Neural cell (in vitro differentiated cells): ENCODE results near the gene TMEM128. TPM values are rescaled to one million over a fixed set of nuclear protein-coding genes. Genes with fewer than 3 reads are reported as not detected.

Source experiments
- H2AFZ ChIP-seq: fragments of 200-600, 300-800 bp; sonication (generic), shearing (Covaris generic); 2 replicates; pipeline ENCODE4 v1.6.0; 2014; ENCODE audit warnings: low read depth, mild to moderate bottlenecking, antibody characterized with exemption, low read length, moderate library complexity
- H3F3A ChIP-seq: fragments of 200-600 bp; shearing (Covaris generic); 2 replicates; pipeline ENCODE4 v1.6.1; 2016; ENCODE audit warnings: mild to moderate bottlenecking, moderate library complexity, mixed read lengths, antibody characterized with exemption, low read length; ENCODE audit not compliant: insufficient read depth, poor library complexity, severe bottlenecking
- H3K27ac ChIP-seq: fragments of 200-600, 300-800 bp; sonication (generic), shearing (Covaris generic); 2 replicates; pipeline ENCODE4 v1.5.1; 2014; ENCODE audit warnings: mild to moderate bottlenecking, low read length, moderate library complexity
- H3K27me3 ChIP-seq: fragments of 300-800, 200-600 bp; sonication (generic), shearing (Covaris generic); 2 replicates; pipeline ENCODE4 v1.6.0; 2014; ENCODE audit warnings: mild to moderate bottlenecking, low read depth, low read length, moderate library complexity; ENCODE audit not compliant: insufficient read depth
- H3K36me3 ChIP-seq: fragments of 300-800, 200-600 bp; sonication (generic), shearing (Covaris generic); 2 replicates; pipeline ENCODE4 v1.5.1; 2014; ENCODE audit warnings: mild to moderate bottlenecking, antibody characterized with exemption, low read length, moderate library complexity; ENCODE audit not compliant: insufficient read depth
- H3K4me2 ChIP-seq: fragments of 300-800, 200-600 bp; sonication (generic), shearing (Covaris generic); 2 replicates; pipeline ENCODE4 v1.6.0; 2014; ENCODE audit warnings: mild to moderate bottlenecking, low read length
- H3K4me3 ChIP-seq: fragments of 300-800, 200-600 bp; sonication (generic), shearing (Covaris generic); 2 replicates; pipeline ENCODE4 v1.5.1; 2014; ENCODE audit warnings: mild to moderate bottlenecking, low read length, moderate library complexity
- H3K79me2 ChIP-seq: fragments of 200-600 bp; shearing (Covaris generic); replicated peaks from 2 replicates; pipeline ENCODE4 v1.6.0; 2014; ENCODE audit warnings: mild to moderate bottlenecking, low read length, moderate library complexity; ENCODE audit not compliant: insufficient read depth
- H3K9ac ChIP-seq: fragments of 300-800, 200-600 bp; sonication (generic), shearing (Covaris generic); 2 replicates; pipeline ENCODE4 v1.6.1; 2016; ENCODE audit warnings: mild to moderate bottlenecking, low read length, mixed read lengths
- H3K9me2 ChIP-seq: fragments of 200-600 bp; shearing (Covaris generic); 2 replicates; pipeline ENCODE4 v1.6.1; 2016; ENCODE audit warnings: mild to moderate bottlenecking, low read length, mixed read lengths; ENCODE audit not compliant: insufficient read depth
- H3K9me3 ChIP-seq: fragments of 200-600, 300-800 bp; sonication (generic), shearing (Covaris generic); 2 replicates; pipeline ENCODE4 v1.6.1; 2016; ENCODE audit warnings: mild to moderate bottlenecking, mixed run types, low read length, moderate library complexity, mixed read lengths
- H4K20me1 ChIP-seq: fragments of 200-600 bp; shearing (Covaris generic); 2 replicates; pipeline ENCODE4 v1.6.1; 2016; ENCODE audit warnings: mild to moderate bottlenecking, mixed run types; ENCODE audit not compliant: insufficient read depth
- CTCF ChIP-seq: fragments of 450-650 bp; IDR thresholded peaks from 2 replicates; pipeline ENCODE4 v1.5.1; 2014; ENCODE audit warnings: antibody characterized with exemption, mild to moderate bottlenecking, moderate library complexity; ENCODE audit not compliant: poor library complexity, severe bottlenecking
- EP300 ChIP-seq: fragments of 450-650 bp; conservative IDR thresholded peaks from 2 replicates; pipeline ENCODE4 v1.6.1; 2014; ENCODE audit warnings: antibody characterized with exemption, mild to moderate bottlenecking, moderate library complexity; ENCODE audit not compliant: poor library complexity, severe bottlenecking
- EZH2 ChIP-seq: fragments of 200-600, 300-800 bp; shearing (Covaris generic), sonication (generic); IDR thresholded peaks from 2 replicates; pipeline ENCODE4 v1.6.1; 2014; ENCODE audit warnings: antibody characterized with exemption, low read length, borderline replicate concordance, mild to moderate bottlenecking; ENCODE audit not compliant: insufficient read depth, poor library complexity, severe bottlenecking
- MXI1 ChIP-seq: fragments of 450-650 bp; conservative IDR thresholded peaks from 2 replicates; pipeline ENCODE4 v1.6.1; 2014; ENCODE audit warnings: antibody characterized with exemption, mild to moderate bottlenecking; ENCODE audit not compliant: poor library complexity, severe bottlenecking
- POLR2AphosphoS5 ChIP-seq: IDR thresholded peaks from 2 replicates; pipeline ENCODE4 v1.6.1; 2012
- RAD21 ChIP-seq: fragments of 450-650 bp; conservative IDR thresholded peaks from 2 replicates; pipeline ENCODE4 v1.6.1; 2014; ENCODE audit warnings: antibody characterized with exemption, mild to moderate bottlenecking, moderate library complexity
- REST ChIP-seq: IDR thresholded peaks from 2 replicates; pipeline ENCODE4 v1.6.1; 2012; ENCODE audit warnings: borderline replicate concordance
- SMC3 ChIP-seq: fragments of 450-650 bp; conservative IDR thresholded peaks from 2 replicates; pipeline ENCODE4 v1.6.1; 2014; ENCODE audit warnings: antibody characterized with exemption, mild to moderate bottlenecking, moderate library complexity; ENCODE audit not compliant: poor library complexity
- TAF1 ChIP-seq: IDR thresholded peaks from 2 replicates; pipeline ENCODE4 v1.6.1; 2012; ENCODE audit warnings: low read depth
- polyA plus RNA-seq: library from polyadenylated mRNA; depleted of rRNA; stranded (reverse); fragments of >200 nt; gene quantifications from 2 replicates; pipeline ENCODE4 v1.2.3, GENCODE V29; 2014

The TMEM128 gene
- polyA plus RNA-seq, 1 donor from 2014 or later: 93.6 TPM

- H3K4me3 ChIP-seq: no peak overlapping the region
- H3K27me3 ChIP-seq: no peaks in the 10 kb centered on the region
- no peaks in the 10 kb centered on the region for H3K9me3 ChIP-seq
- no peaks in the 10 kb centered on the region for H3K9me2 ChIP-seq
- no peaks in the 10 kb centered on the region for H3K36me3 ChIP-seq
- no peak overlapping the region for H2AFZ ChIP-seq
- no peak overlapping the region for H3K9ac ChIP-seq
- H3K27ac ChIP-seq: no peak overlapping the region
- H3F3A ChIP-seq: no peaks in the 10 kb centered on the region
- no peak for TF ChIP-seq EZH2
- TF ChIP-seq POLR2AphosphoS5: no peak
- no peak for TF ChIP-seq EP300
- TF ChIP-seq REST: no peak
- TF ChIP-seq TAF1: no peak
- no peak for TF ChIP-seq SMC3
- no peak for TF ChIP-seq RAD21
- no peak for TF ChIP-seq CTCF
- no peak for TF ChIP-seq MXI1
- H3K79me2 ChIP-seq: peaks cover 12% of the 10 kb centered on the region
- H4K20me1 ChIP-seq: no peaks in the 10 kb centered on the region
- no peak overlapping the region for H3K4me2 ChIP-seq
Measured at GRCh38 chr4:4284827-4285618, 37.0 kb upstream of the TMEM128 start.

- no peak overlapping the region for H3K4me2 ChIP-seq
- H3K36me3 ChIP-seq: no peaks in the 10 kb centered on the region
- no peaks in the 10 kb centered on the region for H3K9me2 ChIP-seq
- no peak overlapping the region for H3K27ac ChIP-seq
- H3K4me3 ChIP-seq: no peak overlapping the region
- no peaks in the 10 kb centered on the region for H4K20me1 ChIP-seq
- TF ChIP-seq POLR2AphosphoS5 (no peak), SMC3 (no peak), EZH2 (no peak), EP300 (no peak), MXI1 (no peak), RAD21 (no peak), REST (no peak), CTCF (no peak), TAF1 (no peak)
- H3K9me3 ChIP-seq: no peaks in the 10 kb centered on the region
- no peaks in the 10 kb centered on the region for H3F3A ChIP-seq
- no peak overlapping the region for H3K9ac ChIP-seq
- H2AFZ ChIP-seq: no peak overlapping the region
- H3K79me2 ChIP-seq: no peaks in the 10 kb centered on the region
- no peaks in the 10 kb centered on the region for H3K27me3 ChIP-seq
Measured at GRCh38 chr4:4281787-4282186, 33.8 kb upstream of the TMEM128 start.
